CD4-positive, alpha-beta T cell treated with Interleukin-10 for 1 hour (primary cell): ENCODE results near the gene IL4I1.

Experiments used
- DNase-seq: peaks from one replicate; pipeline ENCODE4 v3.0.0-alpha.2; 2020

Gene IL4I1

DNA sequence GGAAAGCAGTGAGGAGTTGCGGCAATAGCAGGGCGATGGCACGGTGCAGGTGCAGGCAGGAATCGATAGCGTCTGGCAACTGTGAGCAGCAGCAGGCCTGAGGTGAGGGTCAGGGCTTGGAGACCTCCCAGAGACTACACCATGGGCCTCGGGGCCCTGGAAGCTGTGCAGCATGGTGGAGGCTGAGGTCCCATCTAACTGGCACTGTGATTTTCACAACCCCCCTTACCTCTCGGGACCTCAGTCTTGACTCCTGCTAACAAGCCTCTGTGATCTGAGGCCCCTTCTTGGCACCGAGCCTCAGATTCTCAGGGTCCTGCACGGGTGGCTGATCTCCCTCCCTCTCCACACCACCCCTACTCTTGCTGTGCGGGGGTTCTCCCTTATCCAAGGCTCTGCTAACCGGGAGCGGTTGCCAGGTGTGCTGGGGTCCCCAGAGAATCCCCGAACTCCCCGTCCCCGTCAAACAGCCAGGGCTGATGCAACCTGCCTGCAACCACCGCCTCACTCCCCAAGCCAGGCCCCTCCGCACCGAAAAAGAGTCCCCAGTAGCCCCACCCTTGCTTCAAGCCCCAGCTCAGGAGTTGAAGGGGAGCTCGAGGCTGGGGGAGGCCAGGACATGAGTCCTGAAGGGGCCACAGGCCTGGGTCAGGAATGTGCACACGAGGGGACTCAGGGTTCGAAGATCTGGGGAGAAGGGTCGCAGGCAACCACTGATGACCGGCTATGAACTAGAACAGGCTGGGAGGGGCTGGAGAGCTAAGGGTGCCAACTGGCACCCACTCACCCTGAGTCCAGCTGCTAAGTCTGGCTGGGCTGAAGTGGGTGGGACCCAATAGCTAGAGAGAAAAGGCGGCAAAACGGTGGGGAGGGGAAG lies 27.6 kb upstream of the IL4I1 start:
- no peak for DNase-seq

- DNase-seq, result no peak
Measured at GRCh38 chr19:49923055-49924003, 26.6 kb upstream of the IL4I1 start.

- DNase-seq, result no peak
Measured at GRCh38 chr19:49921871-49922795, 25.4 kb upstream of the IL4I1 start.

DNA sequence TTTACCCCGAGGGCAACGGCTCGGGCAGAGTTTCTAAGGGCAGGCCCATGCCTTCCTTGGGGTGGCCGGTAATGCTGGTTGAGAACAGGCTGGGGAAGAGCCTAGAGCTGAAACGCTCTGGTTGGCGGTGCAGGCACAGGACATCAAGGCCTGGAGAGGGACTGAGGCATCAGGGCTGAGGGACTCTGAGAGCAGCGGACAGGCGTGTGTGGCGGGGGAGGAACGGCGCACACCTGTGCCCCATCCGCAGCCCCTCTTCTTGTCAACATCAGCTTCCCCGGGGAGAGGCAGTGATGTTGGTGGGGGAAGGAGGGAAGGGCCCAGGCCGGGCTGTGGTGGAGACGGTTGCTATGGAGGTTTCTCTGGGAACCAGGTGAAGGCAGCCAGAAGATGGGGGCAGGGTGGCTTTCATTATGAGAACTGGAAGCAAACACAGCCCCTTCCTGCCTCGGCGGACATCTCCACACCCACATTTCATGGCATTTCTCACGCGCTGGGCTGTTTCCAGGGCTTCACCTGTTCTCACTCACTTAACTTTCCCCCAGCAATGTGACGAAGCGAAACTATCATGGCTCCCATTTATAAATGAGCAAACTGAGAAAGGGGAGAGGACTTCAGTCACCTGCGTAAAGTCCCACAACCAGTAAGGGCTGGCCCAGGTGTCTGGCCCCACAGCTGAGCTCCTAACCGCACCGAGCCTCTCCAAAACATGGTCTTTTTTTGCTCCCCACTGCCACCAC lies 24.1 kb upstream of the IL4I1 start:
- no peak for DNase-seq

- no peak for DNase-seq
Measured at GRCh38 chr19:49918089-49918488, 21.4 kb upstream of the IL4I1 start.

GRCh38 chr19:49916839-49917733 lies 20.4 kb upstream of the IL4I1 start:
- DNase-seq, result no peak

GRCh38 chr19:49915271-49915670 lies 18.6 kb upstream of the IL4I1 start:
- DNase-seq, result no peak

DNA sequence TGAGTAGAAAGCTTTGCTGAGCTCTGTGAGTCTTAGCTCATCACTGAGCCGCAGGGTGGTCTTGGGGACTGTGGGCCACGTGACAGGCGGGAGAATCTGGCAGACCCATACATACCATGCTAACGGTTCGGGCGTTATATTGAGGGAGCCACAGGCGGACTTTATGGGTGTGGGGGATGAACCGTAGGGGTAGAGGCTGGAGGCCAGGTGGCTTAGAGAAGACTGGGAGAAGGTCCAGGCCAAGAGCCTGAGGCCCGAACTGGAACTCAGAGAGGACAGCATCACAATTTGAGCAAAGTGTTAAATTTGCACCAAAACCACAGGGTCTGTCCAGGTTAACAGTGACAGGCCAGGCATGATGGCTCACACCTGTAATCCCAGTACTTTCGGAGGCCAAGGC lies 17.0 kb upstream of the IL4I1 start:
- no peak for DNase-seq

DNA sequence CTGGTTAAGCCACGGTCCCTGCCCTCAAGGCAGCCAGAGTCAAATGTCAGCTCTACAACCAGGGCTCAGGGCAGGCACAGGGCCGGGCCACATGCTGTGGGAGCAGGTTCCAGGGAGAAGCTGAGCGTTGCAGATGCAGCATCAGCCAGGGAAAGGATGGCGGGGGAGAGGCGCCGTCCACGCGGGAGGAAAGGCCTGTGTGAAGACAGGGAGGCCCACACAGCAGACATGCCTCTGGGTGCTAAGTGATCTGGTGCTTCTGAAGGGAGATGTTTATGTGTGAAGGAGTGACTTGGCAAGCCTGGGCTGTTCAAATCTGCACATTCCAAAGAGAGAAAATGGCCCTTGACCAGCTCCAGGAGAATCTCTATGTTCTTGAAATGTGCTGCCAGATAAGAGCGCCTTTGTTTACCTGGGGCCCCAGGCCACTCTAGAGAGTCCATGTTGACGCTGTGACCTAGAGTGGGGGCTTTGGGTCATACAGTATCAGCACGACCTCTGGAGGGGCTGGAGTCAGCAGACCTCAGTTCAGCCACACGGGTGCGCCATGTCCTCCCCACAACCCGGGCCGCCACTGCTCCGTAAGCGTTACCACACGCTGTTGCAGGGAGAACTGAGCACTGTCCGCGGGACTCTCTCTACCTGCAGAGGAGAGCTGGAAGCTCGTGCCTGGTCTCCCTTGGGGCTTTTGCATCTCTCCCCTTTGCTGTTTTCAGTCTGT lies 16.4 kb upstream of the IL4I1 start:
- no peak for DNase-seq

- DNase-seq, result peak; percentile 46
Measured at GRCh38 chr19:49911381-49912145, 14.9 kb upstream of the IL4I1 start.

GRCh38 chr19:49910179-49910578 lies 13.5 kb upstream of the IL4I1 start:
- no peak for DNase-seq

DNA sequence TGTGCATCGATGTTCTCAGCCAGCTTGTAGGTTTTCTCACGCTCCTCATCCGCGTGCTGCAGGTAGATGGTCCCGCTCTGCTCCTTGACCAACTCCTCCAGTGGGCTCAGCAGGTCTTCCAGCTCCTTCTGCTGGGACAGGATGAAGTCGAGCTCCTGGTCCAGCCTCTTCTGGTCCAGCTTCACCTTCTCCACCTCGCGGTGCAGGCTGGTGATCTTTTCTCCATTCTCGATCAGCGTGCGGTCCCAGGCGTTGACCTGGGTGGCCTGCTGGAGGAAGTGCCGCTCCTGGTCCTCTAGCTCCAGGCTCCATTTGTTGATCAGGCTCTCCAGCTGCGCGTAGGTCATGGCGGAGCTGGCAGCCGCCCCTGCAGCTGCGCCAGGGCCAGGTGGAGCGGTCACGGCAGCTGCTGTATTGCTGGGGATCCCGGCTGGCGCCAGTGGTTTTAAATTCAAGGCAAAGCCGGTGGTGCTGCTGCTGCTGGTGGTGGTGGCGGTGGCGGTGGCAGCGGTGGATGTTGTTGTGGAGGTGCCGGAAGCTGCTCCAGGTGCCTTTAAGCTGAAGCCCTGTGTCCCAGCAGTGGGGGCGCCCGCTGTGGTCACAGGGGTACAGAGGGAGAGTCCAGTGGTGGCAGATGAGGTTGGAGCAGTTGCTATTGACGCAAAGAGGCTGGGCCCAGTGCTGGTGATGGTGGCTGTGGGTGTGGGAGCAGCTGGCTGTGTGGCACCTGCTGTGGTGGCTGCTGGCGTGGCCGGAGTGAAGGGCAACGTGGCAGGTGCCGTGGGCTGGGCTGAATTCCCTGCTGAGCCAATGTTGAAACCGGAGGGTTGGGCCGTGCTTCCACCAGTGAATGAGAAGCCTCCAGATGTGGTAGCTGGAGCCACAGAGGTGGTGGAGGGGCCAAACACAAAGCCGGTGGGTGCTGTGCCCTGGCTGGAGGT lies 12.1 kb upstream of the IL4I1 start:
- DNase-seq, result no peak

DNA sequence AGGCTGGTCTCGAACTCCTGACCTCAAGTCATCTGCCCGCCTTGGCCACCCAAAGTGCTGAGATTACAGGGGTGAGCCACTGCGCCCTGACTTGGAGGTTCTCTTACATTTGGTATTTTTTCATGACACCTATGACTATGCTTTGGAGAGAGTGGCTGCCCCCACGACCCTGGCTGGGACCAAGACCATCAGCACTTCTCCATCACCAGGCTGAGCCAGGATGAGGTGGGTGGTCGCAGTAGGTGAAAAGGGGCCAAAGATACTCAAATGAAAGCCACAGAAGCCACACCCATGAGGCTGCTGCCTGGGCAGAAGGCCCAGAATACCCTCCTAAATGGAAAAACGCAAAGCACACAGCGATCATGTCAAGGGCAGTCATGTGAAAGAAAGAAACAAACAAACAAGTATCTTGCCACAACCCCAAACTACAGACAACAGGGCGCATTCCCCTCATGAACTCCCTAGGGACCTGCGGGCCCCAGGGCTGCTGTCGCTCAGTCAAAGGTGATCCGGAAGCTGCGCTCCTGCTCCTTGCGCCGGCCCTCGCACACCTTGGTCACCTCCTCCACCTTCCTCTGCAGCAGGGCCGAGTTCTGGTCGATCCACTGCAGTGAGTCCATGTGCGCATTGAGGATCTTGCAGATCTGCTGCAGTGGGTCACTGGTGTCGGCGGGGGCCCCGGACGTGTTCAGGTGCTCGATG lies 11.2 kb upstream of the IL4I1 start:
- no peak for DNase-seq

DNA sequence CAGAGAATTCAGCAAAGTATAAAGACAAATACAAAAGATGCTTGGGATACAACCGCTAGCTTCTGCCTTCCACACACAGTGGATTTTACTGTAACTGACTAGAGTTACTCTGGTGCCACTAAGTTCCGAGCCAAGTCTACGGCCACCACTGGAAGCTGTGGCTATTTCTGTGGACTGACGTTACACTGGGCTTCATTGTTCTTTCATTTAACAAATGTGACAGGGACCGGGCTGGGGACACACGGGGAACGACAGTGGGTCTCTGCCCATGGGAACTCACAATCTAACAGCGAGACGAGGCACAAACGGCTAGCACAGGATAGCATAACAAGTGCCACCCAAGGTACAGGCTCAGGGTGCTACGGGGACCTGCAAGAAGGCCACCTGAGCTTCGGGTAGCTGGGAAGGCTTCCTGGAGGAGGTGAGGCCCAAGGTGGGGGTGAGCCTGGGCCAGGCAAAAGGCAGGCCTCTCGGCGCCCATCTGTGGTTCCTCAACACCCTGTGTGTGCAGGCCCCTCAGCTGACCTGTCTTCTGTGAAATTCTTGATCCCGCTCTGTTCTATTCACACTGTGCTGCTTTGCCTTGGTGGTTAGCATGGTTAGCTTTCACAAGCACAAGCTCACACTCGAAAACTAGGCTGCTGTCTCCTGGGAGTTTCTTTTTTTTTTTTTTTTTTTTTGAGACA lies 10.3 kb upstream of the IL4I1 start:
- no peak for DNase-seq

GRCh38 chr19:49904136-49904535 lies 7.4 kb upstream of the IL4I1 start:
- no peak for DNase-seq

DNA sequence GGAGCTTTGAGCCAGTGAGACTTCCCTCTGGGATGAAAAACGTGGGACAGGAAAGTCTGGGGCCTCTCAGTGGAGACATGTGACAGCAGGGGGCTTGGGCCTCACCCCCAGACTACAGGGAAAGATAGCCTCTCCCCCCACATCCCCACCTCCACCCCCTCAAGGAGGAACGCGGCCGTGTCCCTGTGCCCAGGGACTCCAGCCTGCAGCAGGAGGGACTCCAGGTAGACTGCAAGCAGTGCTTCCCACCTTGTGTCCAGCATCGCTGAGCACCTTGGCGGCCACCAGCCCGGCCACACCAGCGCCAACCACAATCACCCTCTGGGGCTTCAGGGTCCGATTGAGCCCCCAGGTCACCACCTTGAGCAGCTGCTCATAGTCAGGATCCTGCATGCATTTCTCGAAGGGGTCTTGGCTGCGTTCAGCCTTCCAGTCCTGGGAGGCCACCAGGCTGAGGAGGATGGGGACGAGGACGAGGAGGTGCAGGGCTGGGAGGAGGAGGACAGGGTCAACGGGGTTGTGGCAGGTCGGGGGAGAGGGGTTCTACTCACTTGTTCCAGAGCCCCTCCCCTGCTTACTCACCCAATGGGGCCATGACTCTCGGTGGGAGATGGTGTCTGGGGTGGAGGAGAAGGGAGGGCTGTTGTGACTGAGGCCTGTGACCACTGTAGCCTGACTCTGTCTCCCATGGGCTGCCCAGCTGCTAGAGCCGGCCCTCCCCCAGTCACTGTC lies 955 bp downstream of the IL4I1 start:
- no peak for DNase-seq
